PC-9 (cell line): Measurements from ENCODE around the gene PRKAR2B. TPM values are rescaled to one million over a fixed set of nuclear protein-coding genes. Genes with fewer than 3 reads are reported as not detected.

Experiments used
- BruUV-seq: library from RNA; stranded (reverse); fragments of 400-500 nt; replicated peaks from 2 replicates; lab custom pipeline; 2021; lab: Mats Ljungman, UMichigan
- CTCF ChIA-PET: fragments of 300-600 bp; sonication (Branson Sonifier 250); formaldehyde crosslinking; loops from one replicate; lab custom pipeline; 2022; ENCODE audit warnings: antibody characterized with exemption; lab: Charles Lee
- POLR2A ChIA-PET: fragments of 300-600 bp; sonication (Branson Sonifier 250); formaldehyde crosslinking; loops from one replicate; lab custom pipeline; 2022; ENCODE audit warnings: antibody characterized with exemption; ENCODE audit not compliant: unreplicated experiment; lab: Charles Lee
- DNase-seq, 2 experiments: peaks; one replicate each; pipeline versions ENCODE4 v3.0.0 to v3.0.0-alpha.2; 2015 to 2022; ENCODE audit warnings: mixed read lengths in 1 of 2
- H2AFZ ChIP-seq: fragments of 200-600 bp; sonication (generic); 2 replicates; pipeline ENCODE4 v1.8.1; 2017; ENCODE audit warnings: antibody characterized with exemption
- H3F3A ChIP-seq: fragments of 200-600 bp; sonication (generic); 2 replicates; pipeline ENCODE4 v1.8.1; 2017; ENCODE audit warnings: antibody characterized with exemption, mild to moderate bottlenecking, low read depth; ENCODE audit not compliant: insufficient read depth
- H3K27ac ChIP-seq: fragments of 200-600 bp; sonication (generic); 2 replicates; pipeline ENCODE4 v1.6.1; 2016; ENCODE audit warnings: mixed run types
- H3K27me3 ChIP-seq: fragments of 200-600 bp; sonication (generic); 2 replicates; pipeline ENCODE4 v1.6.1; 2016; ENCODE audit warnings: low read depth, mixed run types; ENCODE audit not compliant: insufficient read depth
- H3K36me3 ChIP-seq: fragments of 200-600 bp; sonication (generic); 2 replicates; pipeline ENCODE4 v1.6.1; 2016; ENCODE audit warnings: low read depth, mixed run types
- H3K4me1 ChIP-seq: fragments of 200-600 bp; sonication (generic); replicated peaks from 2 replicates; pipeline ENCODE4 v1.6.1; 2016; ENCODE audit warnings: mixed run types; ENCODE audit not compliant: insufficient read depth
- H3K4me2 ChIP-seq: fragments of 200-600 bp; sonication (generic); 2 replicates; pipeline ENCODE4 v1.6.1; 2017; ENCODE audit warnings: mixed run types
- H3K4me3 ChIP-seq: fragments of 200-600 bp; sonication (generic); 2 replicates; pipeline ENCODE4 v1.6.1; 2016; ENCODE audit warnings: mixed run types
- H3K79me2 ChIP-seq: fragments of 200-600 bp; sonication (generic); 2 replicates; pipeline ENCODE4 v1.6.1; 2017; ENCODE audit warnings: low read depth, mixed run types
- H3K9me2 ChIP-seq: fragments of 200-600 bp; sonication (generic); 2 replicates; pipeline ENCODE4 v1.8.1; 2017; ENCODE audit warnings: mild to moderate bottlenecking; ENCODE audit not compliant: insufficient read depth
- H3K9me3 ChIP-seq: fragments of 200-600 bp; sonication (generic); 2 replicates; pipeline ENCODE4 v1.8.1; 2016; ENCODE audit warnings: low read depth; ENCODE audit not compliant: insufficient read depth
- H4K20me1 ChIP-seq: fragments of 200-600 bp; sonication (generic); 2 replicates; pipeline ENCODE4 v1.8.1; 2017; ENCODE audit not compliant: insufficient read depth
- CTCF ChIP-seq: fragments of 200-600 bp; sonication (generic); conservative IDR thresholded peaks from 2 replicates; pipeline ENCODE4 v1.6.1; 2017; ENCODE audit warnings: mixed run types, antibody characterized with exemption, mild to moderate bottlenecking, moderate library complexity
- EZH2 ChIP-seq: fragments of 200-600 bp; sonication (generic); IDR thresholded peaks from 2 replicates; pipeline ENCODE4 v1.8.0; 2017; ENCODE audit warnings: antibody characterized with exemption, low read depth
- intact Hi-C: fragments of 100-400 bp; cut with micrococcal nuclease; formaldehyde crosslinking; loops from one replicate; pipeline ENCODE4 v1.10.0; 2022; ENCODE audit not compliant: unreplicated experiment
- total RNA-seq: library from RNA; stranded (reverse); gene quantifications from 2 replicates; pipeline ENCODE4 v1.2.3, GENCODE V29; 2021

Gene PRKAR2B
- total RNA-seq, 1 experiment from 2014 or later, result 2.9 TPM

- Histone ChIP-seq H3K9me3 (no peaks in the 10 kb centered on the region), H3K36me3 (no peaks in the 10 kb centered on the region), H3K4me1 (peaks cover 9% of the 10 kb centered on the region), H3K4me3 (no peak overlapping the region), H3K79me2 (no peaks in the 10 kb centered on the region), H3K27me3 (no peaks in the 10 kb centered on the region), H3K4me2 (no peak overlapping the region), H3K27ac (no peak overlapping the region), H4K20me1 (no peaks in the 10 kb centered on the region), H3F3A (no peaks in the 10 kb centered on the region), H3K9me2 (no peaks in the 10 kb centered on the region), H2AFZ (no peak overlapping the region)
- intact Hi-C loops, result no loop called here
- TF ChIP-seq CTCF (no peak), EZH2 (no peak)
- POLR2A ChIA-PET, result no interaction called here
- BruUV-seq, result no TSS peak
- no peak for DNase-seq
- CTCF ChIA-PET, result no interaction called here
These were observed 33.4 kb downstream of the PRKAR2B start for GRCh38 chr7:107077699-107078516.

- ChIA-PET POLR2A (no interaction called here), CTCF (no interaction called here)
- no peak for TF ChIP-seq CTCF
- no peak for TF ChIP-seq EZH2
- H3K27me3 ChIP-seq, result no peaks in the 10 kb centered on the region
- no peaks in the 10 kb centered on the region for H3K9me2 ChIP-seq
- H3K27ac ChIP-seq, result no peak overlapping the region
- no peak overlapping the region for H2AFZ ChIP-seq
- H3K36me3 ChIP-seq, result no peaks in the 10 kb centered on the region
- no peak overlapping the region for H3K4me3 ChIP-seq
- H3K79me2 ChIP-seq, result no peaks in the 10 kb centered on the region
- peak overlapping the region; percentile 31; the same call in 1 of the 2 replicates for H3K4me2 ChIP-seq
- H3F3A ChIP-seq, result no peaks in the 10 kb centered on the region
- peak; percentile 50 to 81 for DNase-seq
- intact Hi-C loops, result no loop called here
- H3K4me1 ChIP-seq, result peaks cover 9% of the 10 kb centered on the region
- no TSS peak for BruUV-seq
- no peaks in the 10 kb centered on the region for H3K9me3 ChIP-seq
- H4K20me1 ChIP-seq, result no peaks in the 10 kb centered on the region
These were observed 34.0 kb downstream of the PRKAR2B start for GRCh38 chr7:107078517-107078966.

GRCh38 chr7:107079212-107079940 lies 34.9 kb downstream of the PRKAR2B start:
- ChIA-PET POLR2A (no interaction called here), CTCF (no interaction called here)
- H3K9me3 ChIP-seq, result no peaks in the 10 kb centered on the region
- no peak for DNase-seq
- no peaks in the 10 kb centered on the region for H3F3A ChIP-seq
- H3K79me2 ChIP-seq, result no peaks in the 10 kb centered on the region
- peaks cover 9% of the 10 kb centered on the region for H3K4me1 ChIP-seq
- no peaks in the 10 kb centered on the region for H3K9me2 ChIP-seq
- no peaks in the 10 kb centered on the region for H3K36me3 ChIP-seq
- no peak overlapping the region for H3K4me3 ChIP-seq
- no peak overlapping the region for H3K27ac ChIP-seq
- no TSS peak for BruUV-seq
- TF ChIP-seq EZH2 (no peak), CTCF (no peak)
- intact Hi-C loops, result no loop called here
- H3K27me3 ChIP-seq, result no peaks in the 10 kb centered on the region
- H4K20me1 ChIP-seq, result no peaks in the 10 kb centered on the region
- no peak overlapping the region for H3K4me2 ChIP-seq
- H2AFZ ChIP-seq, result no peak overlapping the region
